Calu3 (cell line): ENCODE data around the gene LGR5. TPM values are rescaled to one million over a fixed set of nuclear protein-coding genes. Genes with fewer than 3 reads are reported as not detected.

Source experiments
- BruUV-seq: library from RNA; stranded (reverse); fragments of 400-500 nt; replicated peaks from 2 replicates; lab custom pipeline; 2021; lab: Mats Ljungman, UMichigan
- CTCF ChIA-PET: fragments of 300-600 bp; sonication (Branson Sonifier 250); formaldehyde crosslinking; loops from one replicate; lab custom pipeline; 2022; ENCODE audit warnings: antibody characterized with exemption; lab: Charles Lee
- DNase-seq: peaks from one replicate; pipeline ENCODE4 v3.0.0; 2022
- H3K27ac Mint-ChIP-seq: one replicate; pipeline ENCODE4 v1.8.0; 2022; ENCODE audit warnings: mixed read lengths; ENCODE audit not compliant: unreplicated experiment
- H3K27me3 Mint-ChIP-seq: one replicate; pipeline ENCODE4 v1.8.0; 2022; ENCODE audit warnings: mixed read lengths; ENCODE audit not compliant: unreplicated experiment
- H3K36me3 Mint-ChIP-seq: one replicate; pipeline ENCODE4 v1.8.0; 2022; ENCODE audit warnings: mild to moderate bottlenecking, moderate library complexity, mixed read lengths; ENCODE audit not compliant: insufficient read depth, unreplicated experiment
- H3K4me1 Mint-ChIP-seq: one replicate; pipeline ENCODE4 v1.8.0; 2022; ENCODE audit warnings: mild to moderate bottlenecking, low read depth, mixed read lengths; ENCODE audit not compliant: unreplicated experiment
- H3K4me3 Mint-ChIP-seq: one replicate; pipeline ENCODE4 v1.8.0; 2022; ENCODE audit warnings: mild to moderate bottlenecking, low read depth, moderate library complexity, mixed read lengths; ENCODE audit not compliant: unreplicated experiment
- H3K9me3 Mint-ChIP-seq: one replicate; pipeline ENCODE4 v1.8.0; 2022; ENCODE audit warnings: low read depth, mixed read lengths; ENCODE audit not compliant: unreplicated experiment
- intact Hi-C: fragments of 100-400 bp; cut with micrococcal nuclease; formaldehyde crosslinking; loops from one replicate; pipeline ENCODE4 v1.10.0; 2022; ENCODE audit not compliant: unreplicated experiment
- total RNA-seq: library from RNA; stranded (reverse); gene quantifications from 2 replicates; pipeline ENCODE4 v1.2.3, GENCODE V29; 2022
- TF ChIP-seq, protein P1 (sequence below): fragments of 200-600 bp; IDR thresholded peaks from one replicate; pipeline ENCODE4 v1.8.0; 2022; ENCODE audit warnings: antibody characterized with exemption; ENCODE audit not compliant: unreplicated experiment

Gene LGR5
- total RNA-seq, 1 experiment from 2014 or later = 0.09 TPM

DNA sequence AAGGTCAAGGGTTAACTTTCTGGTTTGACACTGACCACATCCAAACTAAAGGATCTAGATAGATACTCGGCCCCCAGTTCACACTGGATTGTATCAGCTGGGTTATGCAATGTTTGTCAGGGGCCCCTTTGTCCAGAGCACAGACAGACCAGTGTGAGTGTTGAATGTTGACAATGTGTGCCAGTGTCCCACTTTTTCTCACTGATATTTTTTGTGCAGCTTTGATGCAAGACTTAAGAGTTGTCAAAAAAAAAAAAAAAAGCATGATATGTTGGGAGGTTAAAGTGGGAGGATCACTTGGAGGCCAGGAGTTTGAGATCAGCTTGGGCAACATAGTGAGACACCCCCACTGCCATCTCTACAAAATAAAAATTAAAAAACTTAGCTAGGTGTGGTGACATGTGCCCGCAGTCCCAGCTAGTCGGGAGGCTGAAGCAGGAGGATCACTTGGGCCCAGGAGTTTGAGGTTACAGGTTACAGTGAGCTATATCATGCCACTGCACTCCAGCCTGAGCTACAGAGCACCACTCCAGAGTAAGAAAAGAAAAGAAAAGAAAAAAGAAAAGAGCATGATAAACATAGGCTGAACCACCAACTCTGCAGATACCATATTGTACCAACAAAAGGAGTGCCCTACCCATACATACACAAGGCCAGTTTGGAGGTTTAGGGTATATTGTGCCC, 97.5 kb downstream of the LGR5 start:
- CTCF ChIA-PET = interaction anchor here (0.7 kb wide), 1 partner anchor 82 kb away, joined by 4 read pairs; no protein-coding TSS in a partner anchor
- no peaks in the 10 kb centered on the region for H3K9me3 Mint-ChIP-seq
- H3K27ac Mint-ChIP-seq = no peak overlapping the region
- BruUV-seq = no TSS peak
- intact Hi-C loops = no loop called here
- DNase-seq = no peak
- H3K36me3 Mint-ChIP-seq = no peaks in the 10 kb centered on the region
- TF ChIP-seq, protein P1, sequence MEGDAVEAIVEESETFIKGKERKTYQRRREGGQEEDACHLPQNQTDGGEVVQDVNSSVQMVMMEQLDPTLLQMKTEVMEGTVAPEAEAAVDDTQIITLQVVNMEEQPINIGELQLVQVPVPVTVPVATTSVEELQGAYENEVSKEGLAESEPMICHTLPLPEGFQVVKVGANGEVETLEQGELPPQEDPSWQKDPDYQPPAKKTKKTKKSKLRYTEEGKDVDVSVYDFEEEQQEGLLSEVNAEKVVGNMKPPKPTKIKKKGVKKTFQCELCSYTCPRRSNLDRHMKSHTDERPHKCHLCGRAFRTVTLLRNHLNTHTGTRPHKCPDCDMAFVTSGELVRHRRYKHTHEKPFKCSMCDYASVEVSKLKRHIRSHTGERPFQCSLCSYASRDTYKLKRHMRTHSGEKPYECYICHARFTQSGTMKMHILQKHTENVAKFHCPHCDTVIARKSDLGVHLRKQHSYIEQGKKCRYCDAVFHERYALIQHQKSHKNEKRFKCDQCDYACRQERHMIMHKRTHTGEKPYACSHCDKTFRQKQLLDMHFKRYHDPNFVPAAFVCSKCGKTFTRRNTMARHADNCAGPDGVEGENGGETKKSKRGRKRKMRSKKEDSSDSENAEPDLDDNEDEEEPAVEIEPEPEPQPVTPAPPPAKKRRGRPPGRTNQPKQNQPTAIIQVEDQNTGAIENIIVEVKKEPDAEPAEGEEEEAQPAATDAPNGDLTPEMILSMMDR = no peak
- no peak overlapping the region for H3K4me3 Mint-ChIP-seq
- no peaks in the 10 kb centered on the region for H3K4me1 Mint-ChIP-seq
- H3K27me3 Mint-ChIP-seq = no peaks in the 10 kb centered on the region

DNA sequence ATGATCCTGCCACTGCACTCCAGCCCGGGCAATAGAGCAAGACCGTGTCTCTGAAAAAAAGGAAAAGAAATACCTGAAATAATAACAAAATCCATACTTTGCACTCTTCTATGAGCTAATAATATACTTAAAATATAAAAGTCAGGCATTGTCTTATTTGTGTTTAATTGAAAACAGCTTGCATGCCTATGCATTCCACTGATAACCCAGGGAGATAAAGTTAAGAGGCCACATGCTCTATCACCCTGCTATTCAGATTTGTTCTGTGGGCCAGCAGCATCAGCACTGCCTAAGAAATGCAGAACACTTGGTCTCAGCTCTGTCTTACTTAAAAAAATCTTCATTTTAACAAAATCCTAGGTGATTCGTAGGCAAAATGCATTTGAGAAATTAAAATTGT, 99.2 kb downstream of the LGR5 start:
- H3K36me3 Mint-ChIP-seq = no peaks in the 10 kb centered on the region
- no TSS peak for BruUV-seq
- TF ChIP-seq, protein P1 = no peak
- H3K4me3 Mint-ChIP-seq = no peak overlapping the region
- intact Hi-C loops = no loop called here
- no peaks in the 10 kb centered on the region for H3K27me3 Mint-ChIP-seq
- H3K9me3 Mint-ChIP-seq = no peaks in the 10 kb centered on the region
- H3K27ac Mint-ChIP-seq = no peak overlapping the region
- DNase-seq = no peak
- H3K4me1 Mint-ChIP-seq = no peaks in the 10 kb centered on the region
- CTCF ChIA-PET = interaction anchor here (0.6 kb wide), 1 partner anchor 606 kb away, joined by 4 read pairs; no protein-coding TSS in a partner anchor

DNA sequence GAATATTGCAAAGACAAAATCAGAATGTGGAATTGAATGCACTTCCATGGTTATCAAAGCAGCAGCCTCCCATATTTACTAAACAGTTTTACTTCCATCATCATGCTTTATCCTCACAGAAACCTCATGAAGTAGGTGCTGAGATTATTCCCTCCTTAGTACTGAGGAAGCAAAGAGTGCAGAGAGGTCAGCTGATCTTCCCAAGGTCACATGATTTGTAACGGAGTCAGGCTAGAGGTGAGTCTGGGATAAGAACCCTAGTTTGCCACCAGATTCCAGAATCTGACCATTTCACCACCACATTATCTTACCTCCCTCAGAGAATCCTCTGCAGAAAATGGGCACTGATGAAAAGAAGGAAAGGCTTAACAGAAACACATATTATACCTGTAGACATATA, 102.0 kb downstream of the LGR5 start:
- no peaks in the 10 kb centered on the region for H3K36me3 Mint-ChIP-seq
- H3K4me1 Mint-ChIP-seq = no peaks in the 10 kb centered on the region
- no peak overlapping the region for H3K4me3 Mint-ChIP-seq
- H3K27ac Mint-ChIP-seq = no peak overlapping the region
- intact Hi-C loops = no loop called here
- CTCF ChIA-PET = no interaction called here
- TF ChIP-seq, protein P1 = no peak
- no peaks in the 10 kb centered on the region for H3K27me3 Mint-ChIP-seq
- BruUV-seq = no TSS peak
- H3K9me3 Mint-ChIP-seq = no peaks in the 10 kb centered on the region
- no peak for DNase-seq

DNA sequence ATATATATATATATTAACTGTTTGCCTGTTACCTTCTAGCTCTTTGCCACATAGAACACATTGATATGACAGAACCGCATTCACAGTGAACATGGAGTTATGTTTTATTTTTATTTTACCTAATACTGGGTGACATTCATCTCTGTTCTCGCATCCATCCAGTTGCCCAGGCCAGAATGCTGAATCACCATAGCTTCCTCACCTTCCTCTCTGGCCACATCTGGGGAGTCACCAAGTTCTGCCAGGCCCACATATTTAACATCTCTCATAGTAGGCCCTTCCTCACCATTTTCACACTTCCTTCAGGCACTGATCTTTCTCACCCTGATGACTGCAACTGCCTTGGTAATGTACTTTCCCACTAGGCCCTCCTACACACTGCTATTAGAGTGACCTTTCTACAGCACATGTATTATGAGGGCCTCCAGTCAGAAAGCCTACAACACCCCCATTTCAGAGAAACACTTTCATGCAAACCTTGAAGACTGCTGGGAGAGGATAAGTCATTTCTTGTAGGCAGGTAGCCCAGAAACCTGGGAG, 106.8 kb downstream of the LGR5 start:
- BruUV-seq = no TSS peak
- Mint-ChIP-seq H3K36me3 (no peaks in the 10 kb centered on the region), H3K27me3 (no peaks in the 10 kb centered on the region), H3K9me3 (no peaks in the 10 kb centered on the region), H3K4me3 (no peak overlapping the region), H3K4me1 (peaks cover 7% of the 10 kb centered on the region), H3K27ac (no peak overlapping the region)
- CTCF ChIA-PET = no interaction called here
- TF ChIP-seq, protein P1 = no peak
- no peak for DNase-seq
- intact Hi-C loops = loop anchor here (5.0 kb wide), 1 partner anchor 59 kb away; no protein-coding TSS in a partner anchor
